Superior temporal gyrus (tissue), 1 donor: ENCODE measurements around the gene KIF5A.
"Not testable (repeated sequence)": the region's sequence is repeated elsewhere in the genome, so short reads cannot be mapped to it uniquely, and the experiment has no call there.

Source experiments
- DNase-seq: peaks from one replicate; pipeline ENCODE4 v3.0.0-alpha.2; 2016; ENCODE audit errors: extremely low spot score

KIF5A gene

GRCh38 chr12:57607958-57608663, 58.3 kb downstream of the KIF5A start:
- no peak for DNase-seq

DNA sequence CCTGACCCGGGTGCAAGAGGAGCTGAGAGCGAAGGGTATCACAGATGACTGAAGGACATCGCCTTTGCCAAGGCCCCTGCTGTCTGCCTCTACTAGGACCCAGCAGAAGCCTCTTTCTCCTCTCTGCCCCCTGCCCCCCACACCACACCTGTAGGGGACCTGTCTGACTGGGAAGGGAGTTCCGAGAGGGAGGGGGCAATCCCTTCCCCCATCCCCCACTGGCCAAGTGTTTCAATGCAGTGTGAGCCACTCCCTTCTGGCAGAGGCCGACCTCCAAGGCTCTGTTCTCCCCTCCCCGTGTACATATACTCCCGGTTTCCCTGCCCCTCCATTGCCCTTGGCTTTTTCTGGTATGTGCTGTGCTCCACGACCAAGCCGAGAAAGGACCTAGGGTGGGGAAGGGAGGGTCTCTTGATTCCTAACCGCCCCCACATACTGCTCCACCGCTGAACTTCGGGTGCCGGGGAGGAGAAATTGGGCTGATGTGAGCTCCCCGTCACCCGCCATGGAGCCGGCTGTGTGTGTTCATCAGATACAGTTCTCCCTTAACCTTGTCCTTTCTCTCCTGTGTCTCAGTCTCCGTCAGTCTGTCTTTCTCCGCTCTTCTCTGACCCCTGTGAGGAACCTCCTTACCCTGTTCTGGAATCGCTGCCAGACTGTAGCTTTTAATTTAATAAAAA, 59.4 kb downstream of the KIF5A start:
- DNase-seq: no peak

GRCh38 chr12:57609781-57610553, 60.1 kb downstream of the KIF5A start:
- no peak for DNase-seq

DNA sequence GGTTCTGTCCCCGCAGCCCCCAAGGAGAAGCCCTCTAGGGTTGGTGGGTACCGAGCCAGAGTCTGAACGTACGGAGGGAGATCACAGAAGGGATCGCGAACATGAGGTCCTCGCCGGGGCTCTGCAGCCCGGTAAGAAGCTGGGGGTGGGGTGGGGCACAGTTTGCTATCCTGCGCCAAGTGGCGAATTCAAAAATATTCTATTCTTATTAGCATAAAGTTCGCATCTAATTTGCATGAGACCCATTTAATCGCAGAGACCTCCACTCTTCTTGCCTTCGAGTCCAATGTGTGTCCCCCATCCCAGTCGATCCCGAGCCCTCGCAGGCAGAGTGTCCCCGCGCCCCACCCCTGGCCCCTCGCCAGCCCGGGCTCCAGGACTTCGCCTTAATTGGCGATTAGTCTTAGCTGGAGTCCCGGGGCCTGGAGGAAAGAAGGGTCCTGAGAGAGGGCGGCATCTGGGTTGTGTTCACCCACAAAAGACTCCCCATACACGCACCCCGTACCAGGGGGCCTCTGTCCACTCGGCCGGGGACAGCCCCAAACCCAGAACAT, 60.8 kb downstream of the KIF5A start:
- DNase-seq: no peak

- DNase-seq: no peak
Measured at GRCh38 chr12:57611108-57611826, 61.4 kb downstream of the KIF5A start, which contains the start of gene ARHGEF25. ARHGEF25 (plus strand) TSS chr12:57611435; CDS start chr12:57611895, 460 bp downstream.

DNA sequence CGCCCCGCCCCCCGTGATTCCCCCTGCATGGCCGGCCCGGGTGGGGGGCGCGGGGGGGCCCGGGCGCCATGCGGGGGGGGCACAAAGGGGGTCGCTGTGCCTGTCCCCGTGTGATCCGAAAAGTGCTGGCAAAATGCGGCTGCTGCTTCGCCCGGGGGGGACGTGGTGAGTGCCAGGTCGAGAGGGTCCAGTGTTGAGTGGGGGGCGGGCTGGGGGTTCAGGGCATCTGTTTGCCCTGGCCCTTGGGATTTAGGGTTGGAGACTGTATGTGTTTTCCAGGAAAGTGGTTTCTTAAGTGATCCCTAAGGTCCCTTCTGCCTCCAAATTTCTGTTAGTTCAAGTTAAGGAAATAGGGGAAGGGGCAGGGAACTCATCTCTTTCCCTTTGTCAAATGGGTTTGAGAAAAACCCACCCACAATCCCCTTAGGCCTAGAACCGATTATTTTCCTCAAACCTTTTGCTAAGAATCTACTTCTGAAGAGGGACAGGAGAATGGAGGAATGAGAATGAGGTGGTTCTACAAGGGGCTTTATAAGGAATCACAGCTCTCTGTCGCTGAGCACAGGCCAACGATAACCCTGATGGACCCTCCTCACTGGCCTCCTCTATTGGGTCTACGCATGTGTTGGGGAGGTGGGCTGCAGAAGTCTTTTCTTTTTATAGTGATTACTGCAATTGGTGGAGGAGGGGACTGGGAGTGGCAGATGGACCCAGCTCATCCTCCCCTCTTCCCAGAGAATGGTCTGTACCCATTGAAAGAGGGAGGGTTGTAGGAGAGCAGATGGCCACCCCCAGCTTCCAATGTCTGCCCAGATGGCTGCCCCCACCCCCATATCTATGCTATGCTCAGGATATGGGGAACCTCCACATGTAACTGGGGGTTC, 62.2 kb downstream of the KIF5A start:
- DNase-seq: no peak

- no peak for DNase-seq
Measured at GRCh38 chr12:57612711-57613426, 63.0 kb downstream of the KIF5A start.

DNA sequence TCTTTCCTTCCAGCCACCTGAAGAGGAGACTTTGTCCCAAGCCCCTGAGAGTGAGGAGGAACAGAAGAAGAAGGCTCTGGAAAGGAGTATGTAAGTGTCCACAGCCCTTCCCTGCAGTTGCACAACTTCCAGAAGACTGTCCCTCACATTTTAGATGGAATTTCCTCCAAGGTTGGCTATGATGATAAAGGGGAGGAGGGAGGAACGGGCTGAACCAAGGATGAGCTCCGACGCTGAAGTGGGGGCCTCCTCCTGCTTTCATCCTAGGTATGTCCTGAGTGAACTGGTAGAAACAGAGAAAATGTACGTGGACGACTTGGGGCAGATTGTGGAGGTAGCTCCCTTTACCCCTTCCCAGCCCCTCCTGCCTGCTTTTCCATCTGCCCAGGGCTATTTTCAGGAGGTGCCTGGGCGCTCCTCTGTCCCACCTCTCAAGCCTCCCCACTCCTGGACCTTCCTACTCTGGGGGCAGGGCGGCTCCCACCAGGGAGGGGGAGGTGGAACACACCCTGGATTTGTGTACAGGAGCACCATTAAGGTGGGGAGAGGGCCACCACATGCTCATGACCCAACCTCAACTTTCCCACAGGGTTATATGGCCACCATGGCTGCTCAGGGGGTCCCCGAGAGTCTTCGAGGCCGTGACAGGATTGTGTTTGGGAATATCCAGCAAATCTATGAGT, 63.7 kb downstream of the KIF5A start:
- DNase-seq: no peak

- DNase-seq: no peak
Measured at GRCh38 chr12:57614178-57614947, 64.5 kb downstream of the KIF5A start.

- no peak for DNase-seq
Measured at GRCh38 chr12:57614948-57615500, 65.2 kb downstream of the KIF5A start.

DNA sequence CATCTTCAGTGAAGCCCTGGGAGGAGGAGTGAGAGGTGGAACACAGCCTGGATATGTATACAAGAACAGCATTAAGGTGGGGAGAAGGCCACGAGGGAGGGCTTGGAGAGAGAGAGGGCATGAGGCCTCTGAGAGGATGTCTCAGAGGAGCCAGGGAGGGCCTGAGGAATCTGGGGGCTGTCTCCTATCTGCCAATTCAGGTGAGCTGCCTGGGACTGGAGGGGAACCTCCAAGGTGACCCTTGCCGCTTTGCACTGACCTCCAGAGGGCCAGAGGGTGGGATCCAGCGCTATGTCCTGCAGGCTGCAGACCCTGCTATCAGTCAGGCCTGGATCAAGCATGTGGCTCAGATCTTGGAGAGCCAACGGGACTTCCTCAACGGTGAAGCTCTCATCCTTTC, 65.8 kb downstream of the KIF5A start:
- DNase-seq: no peak

- DNase-seq: no peak
Measured at GRCh38 chr12:57616383-57617101, 66.7 kb downstream of the KIF5A start.

- DNase-seq: no peak
Measured at GRCh38 chr12:57617942-57618341, 68.1 kb downstream of the KIF5A start.

DNA sequence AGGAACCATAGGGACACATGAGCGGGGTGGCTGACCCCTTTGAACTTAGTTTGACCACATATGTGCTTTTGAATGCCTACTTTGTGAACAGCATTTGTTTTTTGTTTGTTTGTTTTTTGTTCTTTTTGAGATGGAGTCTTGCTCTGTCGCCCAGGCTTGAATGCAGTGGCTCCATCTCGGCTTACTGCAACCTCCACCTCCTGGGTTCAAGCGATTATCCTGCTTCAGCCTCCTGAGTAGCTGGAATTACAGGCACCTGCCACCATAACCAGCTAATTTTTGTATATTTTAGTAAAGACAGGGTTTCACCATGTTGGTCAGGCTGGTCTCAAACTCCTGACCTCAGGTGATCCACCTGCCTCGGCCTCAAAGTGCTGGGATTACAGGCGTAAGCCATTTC, 68.6 kb downstream of the KIF5A start:
- DNase-seq: not testable (repeated sequence)

DNA sequence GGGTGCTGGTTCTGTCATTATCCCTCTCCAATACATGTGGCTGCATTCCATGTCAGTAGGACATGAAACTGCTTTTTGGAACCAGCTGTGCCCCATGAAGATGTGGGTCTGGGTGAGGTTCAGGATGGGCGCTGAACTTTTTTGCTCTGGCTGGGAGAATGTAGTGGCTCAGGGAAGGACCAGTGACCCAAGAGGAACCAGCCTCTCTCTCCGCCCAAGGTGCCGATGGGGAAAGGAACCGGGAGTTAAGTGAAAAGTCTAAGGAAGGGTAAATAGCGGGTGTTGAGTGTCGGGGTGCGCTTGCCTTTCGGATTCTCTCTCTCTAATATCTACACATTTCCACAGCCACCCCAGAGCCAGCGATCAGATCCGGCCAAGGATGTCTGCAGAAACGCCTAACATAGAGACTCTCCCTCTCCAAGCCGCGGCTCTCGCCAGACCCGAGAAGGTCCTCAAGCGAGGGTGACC, 69.2 kb downstream of the KIF5A start:
- DNase-seq: no peak

DNA sequence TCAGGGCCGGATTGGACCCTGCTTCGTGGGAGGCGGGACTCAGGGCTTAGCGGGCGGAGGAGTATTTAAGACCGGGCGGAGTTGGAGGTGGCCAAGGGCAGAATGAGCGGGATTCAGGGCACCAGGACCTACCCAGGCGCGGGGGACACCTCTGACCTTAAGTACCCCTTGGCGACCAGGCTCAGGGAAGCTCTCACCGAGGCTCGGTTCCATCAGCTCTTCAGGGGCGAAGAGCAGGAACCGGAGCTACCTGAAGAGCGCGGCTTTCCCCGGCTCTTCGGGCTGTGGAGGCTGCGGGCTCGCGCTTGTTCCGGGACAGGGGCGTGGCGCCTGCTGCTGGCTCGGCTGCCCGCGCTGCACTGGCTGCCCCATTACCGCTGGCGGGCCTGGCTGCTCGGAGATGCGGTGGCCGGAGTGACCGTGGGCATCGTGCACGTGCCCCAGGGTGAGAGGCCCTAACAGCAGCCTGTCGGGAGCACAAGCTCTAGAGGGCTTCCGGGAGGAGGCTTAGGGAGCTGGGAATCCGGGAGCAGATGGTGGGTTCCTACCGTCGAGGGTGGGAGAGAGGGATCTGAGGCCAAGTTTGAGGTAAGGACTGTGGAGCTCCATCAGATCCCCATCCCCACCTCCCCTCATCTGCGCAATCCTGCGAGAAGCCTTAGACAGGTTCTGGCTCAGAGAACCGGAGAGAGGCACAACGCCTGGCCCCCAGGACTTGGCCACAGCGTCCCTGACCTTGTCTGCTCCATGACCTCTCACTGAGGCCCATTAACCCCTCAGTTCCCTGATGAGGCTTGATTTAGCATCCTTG, 69.8 kb downstream of the KIF5A start:
- DNase-seq: no peak
